GM12875 (cell line): ENCODE measurements around the gene NRF1.
A peak's percentile ranks its signal among the peaks of the same experiment; 100 is the strongest.
"Not testable (repeated sequence)": the region's sequence is repeated elsewhere in the genome, so short reads cannot be mapped to it uniquely, and the experiment has no call there.

Experiments used
- H3K4me3 ChIP-seq: one replicate; pipeline ENCODE4 v1.5.1; 2011; ENCODE audit warnings: low read depth, low read length, control low read depth
- CTCF ChIP-seq: IDR thresholded peaks from 2 replicates; pipeline ENCODE4 v1.5.1; 2011; ENCODE audit warnings: low read depth, mild to moderate bottlenecking, control low read depth, inconsistent platforms, low read length, moderate library complexity, borderline replicate concordance; ENCODE audit not compliant: insufficient read depth

NRF1 gene

GRCh38 chr7:129617652-129618051 is 6.1 kb downstream of the NRF1 start:
- no peak overlapping the region for H3K4me3 ChIP-seq
- TF ChIP-seq CTCF: no peak

GRCh38 chr7:129626896-129627295 is 15.4 kb downstream of the NRF1 start:
- TF ChIP-seq CTCF: no peak
- no peak overlapping the region for H3K4me3 ChIP-seq

GRCh38 chr7:129630341-129630740 is 18.8 kb downstream of the NRF1 start:
- H3K4me3 ChIP-seq: no peak overlapping the region
- no peak for TF ChIP-seq CTCF

- TF ChIP-seq CTCF: no peak
- H3K4me3 ChIP-seq: no peak overlapping the region
Measured at GRCh38 chr7:129634361-129635034, 23.0 kb downstream of the NRF1 start.

- no peak overlapping the region for H3K4me3 ChIP-seq
- TF ChIP-seq CTCF: peak; percentile 83
Measured at GRCh38 chr7:129635300-129636029, 23.9 kb downstream of the NRF1 start.

GRCh38 chr7:129636030-129636550 is 24.6 kb downstream of the NRF1 start:
- not testable (repeated sequence) for H3K4me3 ChIP-seq

GRCh38 chr7:129636641-129637040 is 25.1 kb downstream of the NRF1 start:
- no peak for TF ChIP-seq CTCF
- H3K4me3 ChIP-seq: no peak overlapping the region
